HepG2 (cell line): ENCODE measurements around the gene ARHGEF11. TPM values are rescaled to one million over a fixed set of nuclear protein-coding genes. Genes with fewer than 3 reads are reported as not detected.

Experiments used
- ATAC-seq: fragments of 200-7000 bp; cut with Tn5 transposase; 3 replicates; pipeline ENCODE4 v1.9.1; 2020; ENCODE audit warnings: mild to moderate bottlenecking, moderate library complexity
- BruUV-seq: library from RNA; stranded (reverse); fragments of 400-500 nt; replicated peaks from 2 replicates; lab custom pipeline; 2021; lab: Mats Ljungman, UMichigan
- CTCF ChIA-PET: fragments of 300-600 bp; formaldehyde crosslinking; extraction: SDS; loops from one replicate; lab custom pipeline; 2021; ENCODE audit warnings: low total read pairs, inconsistent platforms, low intra/inter-chr PET ratio; lab: Yijun Ruan, JAX
- POLR2A ChIA-PET: fragments of 350-600 bp; sonication (Branson Sonifier 250); formaldehyde crosslinking; loops from one replicate; lab custom pipeline; 2020; ENCODE audit warnings: antibody characterized with exemption, inconsistent platforms; lab: Yijun Ruan, JAX
- DNase-seq: peaks from one replicate; pipeline ENCODE4 v3.0.0-alpha.2; 2015; ENCODE audit warnings: low spot score
- FAIRE-seq: peaks from 3 replicates; lab custom pipeline; 2011; peaks lifted over from hg19 to GRCh38; lab: Jason Lieb, UNC
- H2AFZ ChIP-seq: one replicate; pipeline ENCODE4 v1.6.1; 2011; ENCODE audit warnings: low read length, inconsistent platforms
- H3K27ac ChIP-seq: fragments of 300-600 bp; 3 replicates; pipeline ENCODE4 v1.8.0; 2011; ENCODE audit warnings: mixed run types, mild to moderate bottlenecking, mixed read lengths, low read length, inconsistent platforms; ENCODE audit not compliant: insufficient read depth; ENCODE audit errors: extremely low read length
- H3K27me3 ChIP-seq, 2 experiments: fragments of 200-600 bp in 1 of 2; 2 replicates in 1 of 2; 3 replicates in 1 of 2; pipeline versions ENCODE4 v1.6.0 to v1.8.0; 2011; ENCODE audit warnings: low read length in 2 of 2, mild to moderate bottlenecking in 2 of 2, moderate library complexity in 2 of 2, inconsistent platforms in 1 of 2; ENCODE audit not compliant: insufficient read depth in 2 of 2, control insufficient read depth in 1 of 2
- H3K36me3 ChIP-seq, 2 experiments: fragments of 200-600 bp in 1 of 2; replicated peaks in 1 of 2; 2 replicates in 1 of 2; 3 replicates in 1 of 2; pipeline versions ENCODE4 v1.5.1 to v1.8.0; 2011; ENCODE audit warnings: low read length in 2 of 2, inconsistent platforms in 1 of 2; ENCODE audit not compliant: insufficient read depth in 2 of 2, control insufficient read depth in 1 of 2
- H3K4me1 ChIP-seq: 2 replicates; pipeline ENCODE4 v1.5.1; 2012; ENCODE audit warnings: low read length, inconsistent platforms; ENCODE audit not compliant: insufficient read depth
- H3K4me2 ChIP-seq: 2 replicates; pipeline ENCODE4 v1.6.0; 2011; ENCODE audit warnings: low read depth, low read length, inconsistent platforms
- H3K4me3 ChIP-seq, 3 experiments: fragments of 200-600 bp in 1 of 3; sonication (generic), shearing (Covaris generic) in 1 of 3; replicated peaks in 1 of 3; 2 replicates each; pipeline ENCODE4 v1.5.1; 2011 to 2016; ENCODE audit warnings: low read length in 3 of 3, inconsistent platforms in 2 of 3, low read depth in 2 of 3, mild to moderate bottlenecking in 2 of 3, control low read depth in 1 of 3, mixed read lengths in 1 of 3; ENCODE audit not compliant: insufficient read depth in 1 of 3
- H3K79me2 ChIP-seq: one replicate; pipeline ENCODE4 v1.6.1; 2011; ENCODE audit warnings: low read length, inconsistent platforms; ENCODE audit not compliant: insufficient read depth
- H3K9ac ChIP-seq: 2 replicates; pipeline ENCODE4 v1.6.0; 2011; ENCODE audit warnings: mild to moderate bottlenecking, low read depth, low read length, inconsistent platforms; ENCODE audit not compliant: insufficient read depth
- H3K9me3 ChIP-seq: 2 replicates; pipeline ENCODE4 v1.5.1; 2012; ENCODE audit warnings: mild to moderate bottlenecking, low read length
- H4K20me1 ChIP-seq: 2 replicates; pipeline ENCODE4 v1.6.0; 2011; ENCODE audit warnings: inconsistent platforms, mild to moderate bottlenecking, low read length, moderate library complexity; ENCODE audit not compliant: insufficient read depth
- ARNTL ChIP-seq: sonication (generic); formaldehyde crosslinking; IDR thresholded peaks from 2 replicates; pipeline ENCODE4 v1.4.0; 2020; ENCODE audit warnings: mild to moderate bottlenecking, missing genetic modification reagents
- BCL6 ChIP-seq: IDR thresholded peaks from 2 replicates; pipeline ENCODE4 v1.6.1; 2016; ENCODE audit warnings: missing genetic modification reagents, missing compliant biosample characterization
- CSRNP2 ChIP-seq: sonication (generic); formaldehyde crosslinking; conservative IDR thresholded peaks from 2 replicates; pipeline ENCODE4 v1.8.0; 2022; ENCODE audit warnings: low read depth, missing genetic modification reagents
- FLYWCH1 ChIP-seq: sonication (generic); formaldehyde crosslinking; IDR thresholded peaks from 2 replicates; pipeline ENCODE4 v1.8.1; 2023; ENCODE audit warnings: mild to moderate bottlenecking, missing genetic modification reagents
- FOXO4 ChIP-seq: sonication (generic); formaldehyde crosslinking; conservative IDR thresholded peaks from 2 replicates; pipeline ENCODE4 v1.8.1; 2023; ENCODE audit warnings: missing genetic modification reagents
- GTF2F1 ChIP-seq: fragments of 150-350 bp; IDR thresholded peaks from 2 replicates; pipeline ENCODE4 v1.6.1; 2014; ENCODE audit warnings: low read length
- HMGA1 ChIP-seq: sonication (generic); formaldehyde crosslinking; conservative IDR thresholded peaks from 2 replicates; pipeline ENCODE4 v1.4.0; 2020; ENCODE audit warnings: missing genetic modification reagents
- KDM3A ChIP-seq: IDR thresholded peaks from 2 replicates; pipeline ENCODE4 v1.6.1; 2018; ENCODE audit warnings: low read depth, missing compliant biosample characterization
- NCOR1 ChIP-seq: fragments of 200-600 bp; sonication (generic); IDR thresholded peaks from 2 replicates; pipeline ENCODE4 v1.7.0; 2017; ENCODE audit warnings: antibody characterized with exemption, low read length, borderline replicate concordance
- NFE2L1 ChIP-seq: sonication (generic); formaldehyde crosslinking; IDR thresholded peaks from 2 replicates; pipeline ENCODE4 v1.4.0; 2020; ENCODE audit warnings: missing genetic modification reagents, mild to moderate bottlenecking, borderline replicate concordance
- RBM39 ChIP-seq: fragments of 200-400 bp; formaldehyde crosslinking; IDR thresholded peaks from one replicate; pipeline ENCODE4 v1.6.1; 2018; ENCODE audit warnings: antibody characterized with exemption, mild to moderate bottlenecking, low read depth, low read length; ENCODE audit not compliant: poor library complexity, severe bottlenecking
- THYN1 ChIP-seq: sonication (generic); formaldehyde crosslinking; IDR thresholded peaks from 2 replicates; pipeline ENCODE4 v1.8.1; 2023; ENCODE audit warnings: low read depth, mild to moderate bottlenecking, moderate library complexity, missing genetic modification reagents, borderline replicate concordance
- ZNF232 ChIP-seq: sonication (generic); formaldehyde crosslinking; IDR thresholded peaks from 2 replicates; pipeline ENCODE4 v1.4.0; 2020; ENCODE audit warnings: missing genetic modification reagents, borderline replicate concordance
- ZNF713 ChIP-seq: sonication (generic); formaldehyde crosslinking; IDR thresholded peaks from 2 replicates; pipeline ENCODE4 v1.4.0; 2020; ENCODE audit warnings: mild to moderate bottlenecking, missing genetic modification reagents
- ZNF841 ChIP-seq: sonication (generic); formaldehyde crosslinking; IDR thresholded peaks from 2 replicates; pipeline ENCODE4 v1.8.1; 2023; ENCODE audit warnings: missing genetic modification reagents, borderline replicate concordance
- ZUFSP ChIP-seq: sonication (generic); formaldehyde crosslinking; IDR thresholded peaks from 2 replicates; pipeline ENCODE4 v1.9.0; 2021; ENCODE audit warnings: missing genetic modification reagents, mild to moderate bottlenecking, borderline replicate concordance
- WGBS: methylation state at CpG from one replicate; pipeline ENCODE4 v1.1.6; 2017; ENCODE audit warnings: low lambda C conversion rate; 5-methylcytosine and 5-hydroxymethylcytosine counted together
- in situ Hi-C: cut with HindIII; loops from 2 replicates; pipeline ENCODE4 v1.10.0; 2017; ENCODE audit warnings: low pct_unique_long_range_greater_than_20kb; ENCODE audit not compliant: extremely low pct_ligation_motif_present
- intact Hi-C: fragments of 100-400 bp; cut with micrococcal nuclease; formaldehyde crosslinking; loops from one replicate; pipeline ENCODE4 v1.10.0; 2022; ENCODE audit not compliant: unreplicated experiment
- polyA plus RNA-seq, 8 experiments: library from polyadenylated mRNA; depleted of rRNA in 3 of 8; stranded (reverse) in 7 of 8; unstranded in 1 of 8; fragments of >200 nt; fragmentation: Illumina TruSeq in 4 of 8; extraction: Trizol in 4 of 8; gene quantifications; 2 replicates each; pipeline versions ENCODE4 v1.2.1 to v1.2.3, GENCODE V29; 2011 to 2016; ENCODE audit warnings: low read depth in 4 of 8, missing spikeins in 1 of 8, mixed read lengths in 1 of 8; ENCODE audit not compliant: insufficient read depth in 1 of 8
- total RNA-seq, 5 experiments: library from RNA; depleted of rRNA; stranded (reverse); fragments of >200 nt; fragmentation: Illumina TruSeq; extraction: Trizol; gene quantifications; 2 replicates each; pipeline ENCODE4 v1.2.3, GENCODE V29; 2016; ENCODE audit warnings: low read depth in 1 of 5
- TF ChIP-seq, protein P1 (sequence below): sonication (generic); formaldehyde crosslinking; IDR thresholded peaks from 2 replicates; pipeline ENCODE4 v1.4.0; 2020; ENCODE audit warnings: missing genetic modification reagents, borderline replicate concordance

Gene ARHGEF11
- total and polyA plus RNA-seq, 2 of the 13 experiments (the other 11 are each of a cell fraction or from before 2014, with no cell fraction given): 16.5 to 21.2 TPM

- ATAC-seq (no peak), FAIRE-seq (no peak), DNase-seq (no peak)
- Histone ChIP-seq H3K9ac (no peak overlapping the region), H3K4me3 (no peak overlapping the region), H4K20me1 (0 out of 2 replicates have a peak, but pooled peaks cover 2% of the 10 kb centered on the region), H3K4me1 (peaks cover 17% of the 10 kb centered on the region), H3K27ac (no peak overlapping the region), H3K9me3 (no peaks in the 10 kb centered on the region), H3K79me2 (peaks cover 47% of the 10 kb centered on the region), H3K27me3 (no peaks in the 10 kb centered on the region), H2AFZ (no peak overlapping the region), H3K36me3 (no peaks in the 10 kb centered on the region; a peak in 1 of 5 replicates), H3K4me2 (no peak overlapping the region)
- no TSS peak for BruUV-seq
- POLR2A ChIA-PET: interaction anchor here (0.9 kb wide), 1 partner anchor 39 kb away, joined by 3 read pairs; no protein-coding TSS in a partner anchor
- CTCF ChIA-PET: no interaction called here
- TF ChIP-seq ZUFSP (CRISPR knock-in tag) (no peak), HMGA1 (no peak), ZNF713 (no peak), GTF2F1 (no peak), FOXO4 (CRISPR knock-in tag) (no peak), NFE2L1 (CRISPR knock-in tag) (no peak), FLYWCH1 (CRISPR knock-in tag) (no peak), KDM3A (no peak), ZNF232 (CRISPR knock-in tag) (no peak), RBM39 (no peak), CSRNP2 (CRISPR knock-in tag) (no peak), ZNF841 (CRISPR knock-in tag) (no peak), BCL6 (CRISPR knock-in tag) (no peak), THYN1 (CRISPR knock-in tag) (no peak), ARNTL (CRISPR knock-in tag) (no peak), NCOR1 (no peak)
- TF ChIP-seq, protein P1, sequence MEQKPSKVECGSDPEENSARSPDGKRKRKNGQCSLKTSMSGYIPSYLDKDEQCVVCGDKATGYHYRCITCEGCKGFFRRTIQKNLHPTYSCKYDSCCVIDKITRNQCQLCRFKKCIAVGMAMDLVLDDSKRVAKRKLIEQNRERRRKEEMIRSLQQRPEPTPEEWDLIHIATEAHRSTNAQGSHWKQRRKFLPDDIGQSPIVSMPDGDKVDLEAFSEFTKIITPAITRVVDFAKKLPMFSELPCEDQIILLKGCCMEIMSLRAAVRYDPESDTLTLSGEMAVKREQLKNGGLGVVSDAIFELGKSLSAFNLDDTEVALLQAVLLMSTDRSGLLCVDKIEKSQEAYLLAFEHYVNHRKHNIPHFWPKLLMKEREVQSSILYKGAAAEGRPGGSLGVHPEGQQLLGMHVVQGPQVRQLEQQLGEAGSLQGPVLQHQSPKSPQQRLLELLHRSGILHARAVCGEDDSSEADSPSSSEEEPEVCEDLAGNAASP (CRISPR knock-in tag): no peak
- in situ Hi-C loops: no loop called here
- 97% methylated on average over 6 of the region's 6 CpGs for WGBS
- intact Hi-C loops: no loop called here
These were observed 10.4 kb downstream of the ARHGEF11 start for GRCh38 chr1:157035121-157035520.
